Muscle of leg (tissue), 11 donors: ENCODE results near the gene TNRC6A. TPM values are rescaled to one million over a fixed set of nuclear protein-coding genes. Genes with fewer than 3 reads are reported as not detected.
"Not testable (repeated sequence)": the region's sequence is repeated elsewhere in the genome, so short reads cannot be mapped to it uniquely, and the experiment has no call there.

Experiments
- DNase-seq: peaks from one replicate; pipeline ENCODE4 v3.0.0; 2013
- H3K27ac ChIP-seq: one replicate; pipeline ENCODE4 v1.5.1; 2013; ENCODE audit warnings: mild to moderate bottlenecking, low read length, control low read depth
- H3K27me3 ChIP-seq: one replicate; pipeline ENCODE4 v1.6.1; 2013; ENCODE audit warnings: low read length; ENCODE audit not compliant: control insufficient read depth, insufficient read depth
- H3K36me3 ChIP-seq: one replicate; pipeline ENCODE4 v1.6.1; 2013; ENCODE audit warnings: low read length; ENCODE audit not compliant: control insufficient read depth, insufficient read depth
- H3K4me1 ChIP-seq: one replicate; pipeline ENCODE4 v1.6.1; 2013; ENCODE audit warnings: low read length; ENCODE audit not compliant: control insufficient read depth, insufficient read depth
- H3K4me3 ChIP-seq: one replicate; pipeline ENCODE4 v1.5.1; 2013; ENCODE audit warnings: low read length, control low read depth
- H3K9me3 ChIP-seq: replicated peaks from 2 replicates; pipeline ENCODE4 v1.6.1; 2013; ENCODE audit warnings: low read depth, low read length; ENCODE audit not compliant: control insufficient read depth
- WGBS: methylation state at CpG from one replicate; pipeline ENCODE4 v1.1.5; 2013; ENCODE audit warnings: missing lambda C conversion rate; ENCODE audit not compliant: insufficient coverage; 5-methylcytosine and 5-hydroxymethylcytosine counted together
- polyA plus RNA-seq, 8 donors: library from polyadenylated mRNA; unstranded; fragments of 120-200 nt; gene quantifications; one replicate each; pipeline versions ENCODE4 v1.2.1 to v1.2.3, GENCODE V29; 2013; ENCODE audit warnings: inconsistent platforms in 1 of 8, low replicate concordance in 1 of 8; ENCODE audit not compliant: insufficient read length in 8 of 8, insufficient read depth in 1 of 8
- total RNA-seq: library from RNA; stranded (reverse); fragments of 120-200 nt; gene quantifications from one replicate; pipeline ENCODE4 v1.2.4, GENCODE V29; 2013

Gene TNRC6A
- total and polyA plus RNA-seq, 9 donors, result 23.6 to 34.7 (median 28.4) TPM

DNA sequence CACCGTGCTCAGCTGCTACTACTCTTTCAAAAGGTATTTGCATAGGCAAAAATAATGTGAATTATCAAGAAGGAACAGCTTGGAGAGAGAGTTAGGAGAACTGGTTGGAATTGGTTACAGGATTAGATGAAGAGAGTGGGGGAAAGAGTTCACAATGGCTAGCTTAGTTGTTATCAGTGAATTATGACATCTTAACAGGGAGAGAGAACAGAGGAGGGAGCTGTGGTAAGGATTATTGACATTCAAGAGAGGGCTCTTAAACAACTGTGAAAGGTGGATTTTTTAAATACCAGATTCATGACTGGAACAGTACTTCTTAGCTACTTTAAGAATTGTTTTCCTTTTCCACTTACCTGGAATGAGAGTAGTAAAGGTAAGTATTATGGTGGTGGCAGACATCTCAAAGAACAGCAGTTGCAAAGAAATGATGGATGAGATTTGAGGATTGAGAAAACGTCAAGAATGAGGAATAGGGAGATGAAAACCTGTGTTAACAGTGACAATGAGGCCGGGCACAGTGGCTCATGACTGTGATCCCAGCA lies 72.4 kb downstream of the TNRC6A start:
- H3K9me3 ChIP-seq, result no peaks in the 10 kb centered on the region
- H3K27me3 ChIP-seq, result no peaks in the 10 kb centered on the region
- WGBS, result 90% methylated on average over 3 of the region's 3 CpGs
- H3K4me1 ChIP-seq, result no peaks in the 10 kb centered on the region
- no peak for DNase-seq
- H3K27ac ChIP-seq, result no peak overlapping the region
- no peak overlapping the region for H3K4me3 ChIP-seq
- H3K36me3 ChIP-seq, result peaks cover 75% of the 10 kb centered on the region

DNA sequence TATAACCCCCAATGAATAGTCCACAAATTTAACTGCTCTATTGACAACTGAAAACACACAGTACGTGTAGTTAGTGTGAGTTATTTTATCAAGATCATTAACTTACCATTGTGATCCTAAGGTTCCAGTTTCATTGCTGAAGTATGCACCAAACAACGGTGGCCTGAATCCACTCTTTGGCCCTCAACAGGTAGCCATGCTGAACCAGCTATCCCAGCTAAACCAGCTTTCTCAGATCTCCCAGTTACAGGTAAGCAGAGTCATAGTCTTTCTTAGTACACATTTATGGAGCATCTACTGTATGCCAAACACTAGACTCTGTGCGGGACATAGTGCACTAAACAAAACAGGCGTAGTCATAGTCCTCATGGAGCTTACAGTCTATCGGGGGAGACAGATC lies 76.0 kb downstream of the TNRC6A start:
- Histone ChIP-seq H3K36me3 (peaks cover 65% of the 10 kb centered on the region), H3K4me3 (no peak overlapping the region)

DNA sequence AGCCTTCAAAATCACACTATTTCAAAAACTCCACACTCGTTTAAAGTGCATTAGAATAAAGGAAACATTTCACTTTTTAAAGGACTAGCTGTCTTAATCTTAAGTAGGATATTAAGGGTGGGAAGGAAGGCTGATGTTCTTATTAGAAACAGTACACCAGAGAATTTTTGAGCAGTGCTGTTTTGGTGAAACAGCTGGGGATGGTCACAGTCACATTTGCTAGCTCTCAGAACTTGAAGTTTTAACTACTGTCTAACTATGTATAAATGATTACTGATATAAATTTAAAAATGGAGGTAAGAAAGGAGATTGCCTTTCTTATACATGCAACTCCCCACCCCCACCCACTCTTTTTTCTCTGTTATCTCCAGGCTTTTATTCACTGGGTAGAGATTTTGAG lies 77.8 kb downstream of the TNRC6A start:
- no CpG with 5 or more reads among the region's 1 CpG for WGBS

More for the DNA sequence above, 76.0 kb downstream of the TNRC6A start:
- H3K4me1 ChIP-seq, result no peaks in the 10 kb centered on the region
- 97% methylated on average over 4 of the region's 5 CpGs for WGBS
- H3K9me3 ChIP-seq, result no peaks in the 10 kb centered on the region
- H3K27me3 ChIP-seq, result no peaks in the 10 kb centered on the region
- no peak for DNase-seq
- H3K27ac ChIP-seq, result no peak overlapping the region

DNA sequence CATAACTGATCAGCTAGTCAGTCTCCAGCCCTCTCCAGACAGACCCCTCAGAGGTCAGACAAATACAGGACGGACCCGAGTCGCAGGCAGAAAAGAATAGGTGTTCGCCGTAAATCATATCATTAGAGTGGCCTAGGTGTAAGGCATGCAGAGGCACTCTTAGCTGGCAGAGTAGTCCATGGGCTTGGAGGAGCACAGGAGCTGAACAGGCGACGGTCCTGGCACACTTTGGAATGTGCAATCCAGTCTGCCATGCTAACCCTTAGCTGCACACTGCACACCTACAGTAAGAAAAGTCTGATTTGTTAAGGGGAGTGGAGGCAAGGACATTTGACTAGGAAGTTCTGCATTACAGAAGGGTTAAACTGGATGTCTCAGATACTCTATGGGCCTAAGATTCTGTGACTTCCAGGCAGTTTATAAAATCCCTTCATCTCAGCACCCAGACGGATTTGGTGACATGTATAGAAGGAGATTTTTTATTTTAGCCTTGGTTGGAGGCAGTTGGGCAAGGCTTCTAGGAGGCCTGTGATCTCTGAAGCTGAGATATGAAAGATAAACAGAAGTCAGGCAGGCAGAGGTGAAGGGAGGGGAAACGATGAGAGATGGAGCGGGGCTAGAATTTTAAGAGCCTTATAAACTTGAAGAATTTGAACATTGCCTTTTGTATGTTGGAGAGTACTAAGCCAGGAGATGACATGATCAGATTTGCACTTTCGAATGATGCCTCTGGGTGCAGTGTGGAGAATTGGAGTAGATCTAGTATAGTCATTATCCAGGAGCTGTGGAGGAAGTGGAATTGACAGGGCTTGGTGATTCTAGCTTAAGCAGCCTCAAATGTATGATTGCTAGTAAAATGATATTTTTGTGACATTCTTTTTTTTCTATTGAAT lies 81.7 kb downstream of the TNRC6A start:
- WGBS, result 64% methylated on average over 8 of the region's 11 CpGs
- no peak overlapping the region for H3K27ac ChIP-seq
- peaks cover 69% of the 10 kb centered on the region for H3K36me3 ChIP-seq
- H3K27me3 ChIP-seq, result no peaks in the 10 kb centered on the region
- no peaks in the 10 kb centered on the region for H3K4me1 ChIP-seq
- H3K4me3 ChIP-seq, result no peak overlapping the region
- DNase-seq, result peak; percentile 20
- H3K9me3 ChIP-seq, result no peaks in the 10 kb centered on the region

More for the DNA sequence above, 77.8 kb downstream of the TNRC6A start:
- peaks cover 65% of the 10 kb centered on the region for H3K36me3 ChIP-seq
- no peaks in the 10 kb centered on the region for H3K9me3 ChIP-seq
- no peaks in the 10 kb centered on the region for H3K4me1 ChIP-seq
- DNase-seq, result no peak
- no peak overlapping the region for H3K4me3 ChIP-seq
- no peak overlapping the region for H3K27ac ChIP-seq
- no peaks in the 10 kb centered on the region for H3K27me3 ChIP-seq

DNA sequence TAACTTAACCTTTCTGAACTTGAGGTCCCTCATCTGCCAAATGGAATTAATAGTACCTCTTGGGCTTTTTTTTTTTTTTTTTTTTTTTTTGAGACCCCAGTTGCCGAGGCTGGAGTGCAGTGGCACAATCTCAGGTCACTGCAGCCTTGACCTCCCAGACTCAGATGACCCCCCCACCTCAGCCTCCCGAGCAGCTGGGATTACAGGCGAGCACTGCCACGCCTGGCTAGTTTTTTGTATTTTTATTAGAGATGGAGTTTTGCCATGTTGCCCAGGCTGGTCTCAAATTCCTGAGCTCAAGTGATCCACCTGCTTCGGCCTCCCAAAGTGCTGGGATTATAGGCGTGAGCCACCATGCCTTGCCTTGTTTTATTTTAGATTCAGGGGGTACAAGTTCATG lies 83.4 kb downstream of the TNRC6A start:
- peaks cover 66% of the 10 kb centered on the region for H3K36me3 ChIP-seq
- WGBS, result 73% methylated on average over 4 of the region's 6 CpGs
- H3K4me3 ChIP-seq, H3K27ac ChIP-seq, H3K4me1 ChIP-seq, H3K9me3 ChIP-seq, H3K27me3 ChIP-seq, DNase-seq: not testable (repeated sequence)

DNA sequence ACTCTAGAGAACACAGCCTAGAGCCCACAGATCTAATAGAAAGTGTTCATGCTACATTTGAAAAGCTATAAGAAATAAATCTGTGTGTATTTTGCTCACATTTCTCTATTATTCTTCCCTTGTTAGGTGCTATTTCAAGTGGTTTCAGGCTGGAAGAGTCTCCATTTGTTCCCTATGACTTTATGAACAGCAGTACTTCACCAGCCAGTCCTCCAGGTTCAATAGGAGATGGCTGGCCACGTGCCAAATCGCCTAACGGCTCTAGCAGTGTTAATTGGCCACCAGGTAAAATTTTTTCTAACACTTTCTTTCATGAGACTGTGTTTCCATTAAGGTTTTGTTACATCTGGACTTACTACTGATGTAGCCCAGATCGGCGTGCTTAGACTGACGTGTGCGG lies 85.6 kb downstream of the TNRC6A start:
- no peak overlapping the region for H3K27ac ChIP-seq
- DNase-seq, result no peak
- no peaks in the 10 kb centered on the region for H3K9me3 ChIP-seq
- 97% methylated on average over 4 of the region's 7 CpGs for WGBS
- no peaks in the 10 kb centered on the region for H3K4me1 ChIP-seq
- peaks cover 77% of the 10 kb centered on the region for H3K36me3 ChIP-seq
- no peaks in the 10 kb centered on the region for H3K27me3 ChIP-seq
- H3K4me3 ChIP-seq, result no peak overlapping the region

DNA sequence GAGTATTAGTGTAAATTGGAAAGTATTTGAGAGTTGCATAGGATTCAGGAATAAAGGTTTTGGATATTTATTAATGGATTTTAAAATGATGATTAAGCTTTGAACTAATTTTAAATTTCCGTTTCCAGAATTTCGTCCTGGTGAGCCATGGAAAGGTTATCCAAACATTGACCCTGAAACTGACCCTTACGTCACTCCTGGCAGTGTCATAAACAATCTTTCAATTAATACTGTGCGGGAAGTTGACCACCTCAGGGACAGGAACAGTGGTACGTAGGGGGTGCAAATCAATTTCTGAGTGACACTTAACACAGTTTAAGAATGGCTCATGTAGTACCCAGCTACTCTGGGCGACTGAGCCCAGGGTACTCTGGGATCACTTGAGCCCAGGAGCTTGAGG lies 87.2 kb downstream of the TNRC6A start:
- no peak overlapping the region for H3K4me3 ChIP-seq
- H3K4me1 ChIP-seq, result no peaks in the 10 kb centered on the region
- peaks cover 79% of the 10 kb centered on the region for H3K36me3 ChIP-seq
- no peaks in the 10 kb centered on the region for H3K27me3 ChIP-seq
- no peaks in the 10 kb centered on the region for H3K9me3 ChIP-seq
- WGBS, result 93% methylated on average over 5 of the region's 6 CpGs
- H3K27ac ChIP-seq, result no peak overlapping the region
- no peak for DNase-seq

DNA sequence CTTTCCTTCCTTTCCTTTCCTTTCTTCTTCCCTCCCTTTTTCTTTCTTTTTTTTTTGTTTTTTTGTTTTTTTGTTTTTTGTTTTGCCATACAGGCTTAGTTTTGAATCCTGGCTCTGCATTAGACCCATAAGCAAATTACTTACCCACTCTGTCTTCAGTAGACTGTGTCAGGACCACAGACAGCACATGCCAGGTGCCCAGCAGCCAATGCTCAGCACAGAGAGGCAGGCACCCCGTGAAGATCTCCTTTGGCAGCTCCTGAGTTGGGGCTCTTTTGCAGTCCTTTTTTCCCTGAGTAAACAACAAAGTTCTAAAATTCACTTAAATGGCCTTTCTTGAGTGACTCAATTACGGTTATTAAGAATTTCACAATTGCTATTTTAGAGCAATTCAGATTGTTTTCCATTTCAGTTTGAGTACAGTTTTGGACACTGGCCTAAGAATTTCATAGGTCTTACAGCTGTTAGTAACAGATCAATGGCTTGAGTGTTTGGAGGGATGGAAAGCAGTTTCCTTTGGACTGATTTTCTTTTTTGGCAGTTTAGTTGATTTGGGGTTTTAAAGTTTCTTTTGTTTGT lies 90.1 kb downstream of the TNRC6A start:
- no peaks in the 10 kb centered on the region for H3K9me3 ChIP-seq
- DNase-seq, result no peak
- WGBS, result 80% methylated on average over 1 of the region's 2 CpGs
- H3K36me3 ChIP-seq, result peaks cover 81% of the 10 kb centered on the region
- no peaks in the 10 kb centered on the region for H3K27me3 ChIP-seq
- no peak overlapping the region for H3K27ac ChIP-seq
- no peak overlapping the region for H3K4me3 ChIP-seq
- H3K4me1 ChIP-seq, result no peaks in the 10 kb centered on the region

DNA sequence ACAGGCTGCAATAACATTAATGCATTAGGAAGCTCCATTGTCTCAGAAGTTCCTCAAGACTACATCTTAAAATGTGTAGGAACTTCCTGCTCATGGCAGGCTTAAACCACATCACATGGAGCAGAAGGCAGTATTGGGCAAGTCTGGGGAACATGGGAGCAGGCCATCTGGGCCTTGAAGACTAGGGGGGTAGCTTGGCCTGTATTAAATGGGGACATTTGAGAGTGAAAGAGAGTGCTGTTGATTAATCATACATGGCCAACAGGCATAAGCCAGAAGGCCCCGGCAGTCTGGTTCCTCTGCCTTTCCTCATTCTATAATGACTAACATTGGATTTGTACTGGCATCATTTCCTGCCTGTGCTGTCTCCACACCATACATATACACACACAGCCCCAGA lies 91.1 kb downstream of the TNRC6A start:
- peaks cover 74% of the 10 kb centered on the region for H3K36me3 ChIP-seq
- DNase-seq, result no peak
- no peak overlapping the region for H3K4me3 ChIP-seq
- H3K27me3 ChIP-seq, result no peaks in the 10 kb centered on the region
- H3K4me1 ChIP-seq, result no peaks in the 10 kb centered on the region
- no CpG with 5 or more reads among the region's 1 CpG for WGBS
- no peaks in the 10 kb centered on the region for H3K9me3 ChIP-seq
- H3K27ac ChIP-seq, result no peak overlapping the region

DNA sequence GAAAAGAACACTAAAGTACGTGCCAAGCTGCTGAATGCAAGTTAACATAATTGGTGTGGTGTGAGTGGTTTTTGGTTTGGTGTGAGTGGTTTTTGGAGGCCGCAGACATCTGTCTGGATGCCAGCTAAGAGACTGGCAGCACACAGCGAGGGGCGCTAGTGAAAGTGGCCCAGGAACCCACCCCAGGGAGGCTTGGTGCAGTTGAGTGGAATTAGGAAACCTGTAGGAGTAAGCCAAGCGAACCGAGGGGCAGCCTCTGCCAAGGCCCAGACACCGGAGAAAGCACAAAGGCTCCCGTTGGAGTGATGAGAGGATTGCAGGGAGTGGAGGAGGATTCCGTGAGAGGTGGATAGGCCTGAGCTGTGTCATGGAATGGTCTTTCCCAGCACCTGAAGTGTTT lies 91.7 kb downstream of the TNRC6A start:
- no peak overlapping the region for H3K27ac ChIP-seq
- H3K4me3 ChIP-seq, result no peak overlapping the region
- H3K36me3 ChIP-seq, result peaks cover 73% of the 10 kb centered on the region
- no peaks in the 10 kb centered on the region for H3K27me3 ChIP-seq
- H3K9me3 ChIP-seq, result no peaks in the 10 kb centered on the region
- no peak for DNase-seq
- 79% methylated on average over 9 of the region's 9 CpGs for WGBS
- no peaks in the 10 kb centered on the region for H3K4me1 ChIP-seq
